NK-92 (cell line): ENCODE measurements around the gene CASP8.

Experiments
- DNase-seq: peaks from one replicate; lab custom pipeline; 2025; ENCODE audit not compliant: unreplicated experiment; lab: John Stamatoyannopoulos, UW

The CASP8 gene

GRCh38 chr2:201329409-201329808 is 69.1 kb downstream of the CASP8 start:
- DNase-seq, result no peak
